AG09319 (cell line): ENCODE measurements around the gene TK1.

Experiments
- DNase-seq: peaks from one replicate; pipeline ENCODE4 v3.0.0-alpha.2; 2010; ENCODE audit warnings: low read depth; ENCODE audit errors: extremely low read depth
- TF ChIP-seq, protein P1 (sequence below): IDR thresholded peaks from 2 replicates; pipeline ENCODE4 v1.5.1; 2011; ENCODE audit warnings: low read depth, mild to moderate bottlenecking, inconsistent platforms, low read length, moderate library complexity

Gene TK1

DNA sequence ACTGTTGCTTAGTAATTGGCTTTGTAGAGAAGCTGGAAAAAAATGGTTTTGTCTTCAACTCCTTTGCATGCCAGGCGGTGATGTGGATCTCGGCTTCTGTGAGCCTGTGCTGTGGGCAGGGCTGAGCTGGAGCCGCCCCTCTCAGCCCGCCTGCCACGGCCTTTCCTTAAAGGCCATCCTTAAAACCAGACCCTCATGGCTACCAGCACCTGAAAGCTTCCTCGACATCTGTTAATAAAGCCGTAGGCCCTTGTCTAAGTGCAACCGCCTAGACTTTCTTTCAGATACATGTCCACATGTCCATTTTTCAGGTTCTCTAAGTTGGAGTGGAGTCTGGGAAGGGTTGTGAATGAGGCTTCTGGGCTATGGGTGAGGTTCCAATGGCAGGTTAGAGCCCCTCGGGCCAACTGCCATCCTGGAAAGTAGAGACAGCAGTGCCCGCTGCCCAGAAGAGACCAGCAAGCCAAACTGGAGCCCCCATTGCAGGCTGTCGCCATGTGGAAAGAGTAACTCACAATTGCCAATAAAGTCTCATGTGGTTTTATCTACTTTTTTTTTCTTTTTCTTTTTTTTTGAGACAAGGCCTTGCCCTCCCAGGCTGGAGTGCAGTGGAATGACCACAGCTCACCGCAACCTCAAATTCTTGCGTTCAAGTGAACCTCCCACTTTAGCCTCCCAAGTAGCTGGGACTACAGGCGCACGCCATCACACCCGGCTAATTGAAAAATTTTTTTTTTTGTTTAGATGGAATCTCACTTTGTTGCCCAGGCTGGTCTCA lies 38.4 kb upstream of the TK1 start:
- TF ChIP-seq, protein P1, sequence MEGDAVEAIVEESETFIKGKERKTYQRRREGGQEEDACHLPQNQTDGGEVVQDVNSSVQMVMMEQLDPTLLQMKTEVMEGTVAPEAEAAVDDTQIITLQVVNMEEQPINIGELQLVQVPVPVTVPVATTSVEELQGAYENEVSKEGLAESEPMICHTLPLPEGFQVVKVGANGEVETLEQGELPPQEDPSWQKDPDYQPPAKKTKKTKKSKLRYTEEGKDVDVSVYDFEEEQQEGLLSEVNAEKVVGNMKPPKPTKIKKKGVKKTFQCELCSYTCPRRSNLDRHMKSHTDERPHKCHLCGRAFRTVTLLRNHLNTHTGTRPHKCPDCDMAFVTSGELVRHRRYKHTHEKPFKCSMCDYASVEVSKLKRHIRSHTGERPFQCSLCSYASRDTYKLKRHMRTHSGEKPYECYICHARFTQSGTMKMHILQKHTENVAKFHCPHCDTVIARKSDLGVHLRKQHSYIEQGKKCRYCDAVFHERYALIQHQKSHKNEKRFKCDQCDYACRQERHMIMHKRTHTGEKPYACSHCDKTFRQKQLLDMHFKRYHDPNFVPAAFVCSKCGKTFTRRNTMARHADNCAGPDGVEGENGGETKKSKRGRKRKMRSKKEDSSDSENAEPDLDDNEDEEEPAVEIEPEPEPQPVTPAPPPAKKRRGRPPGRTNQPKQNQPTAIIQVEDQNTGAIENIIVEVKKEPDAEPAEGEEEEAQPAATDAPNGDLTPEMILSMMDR, result no peak
- DNase-seq, result no peak

DNA sequence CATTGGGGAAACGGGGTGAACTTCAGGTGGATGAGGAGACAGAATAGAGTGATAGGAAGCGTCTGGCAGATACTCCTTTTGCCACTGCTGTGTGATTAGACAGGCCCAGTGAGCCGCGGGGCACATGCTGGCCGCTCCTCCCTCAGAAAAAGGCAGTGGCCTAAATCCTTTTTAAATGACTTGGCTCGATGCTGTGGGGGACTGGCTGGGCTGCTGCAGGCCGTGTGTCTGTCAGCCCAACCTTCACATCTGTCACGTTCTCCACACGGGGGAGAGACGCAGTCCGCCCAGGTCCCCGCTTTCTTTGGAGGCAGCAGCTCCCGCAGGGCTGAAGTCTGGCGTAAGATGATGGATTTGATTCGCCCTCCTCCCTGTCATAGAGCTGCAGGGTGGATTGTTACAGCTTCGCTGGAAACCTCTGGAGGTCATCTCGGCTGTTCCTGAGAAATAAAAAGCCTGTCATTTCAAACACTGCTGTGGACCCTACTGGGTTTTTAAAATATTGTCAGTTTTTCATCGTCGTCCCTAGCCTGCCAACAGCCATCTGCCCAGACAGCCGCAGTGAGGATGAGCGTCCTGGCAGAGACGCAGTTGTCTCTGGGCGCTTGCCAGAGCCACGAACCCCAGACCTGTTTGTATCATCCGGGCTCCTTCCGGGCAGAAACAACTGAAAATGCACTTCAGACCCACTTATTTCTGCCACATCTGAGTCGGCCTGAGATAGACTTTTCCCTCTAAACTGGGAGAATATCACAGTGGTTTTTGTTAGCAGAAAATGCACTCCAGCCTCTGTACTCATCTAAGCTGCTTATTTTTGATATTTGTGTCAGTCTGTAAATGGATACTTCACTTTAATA lies 37.6 kb upstream of the TK1 start:
- TF ChIP-seq, protein P1, result no peak
- DNase-seq, result no peak

DNA sequence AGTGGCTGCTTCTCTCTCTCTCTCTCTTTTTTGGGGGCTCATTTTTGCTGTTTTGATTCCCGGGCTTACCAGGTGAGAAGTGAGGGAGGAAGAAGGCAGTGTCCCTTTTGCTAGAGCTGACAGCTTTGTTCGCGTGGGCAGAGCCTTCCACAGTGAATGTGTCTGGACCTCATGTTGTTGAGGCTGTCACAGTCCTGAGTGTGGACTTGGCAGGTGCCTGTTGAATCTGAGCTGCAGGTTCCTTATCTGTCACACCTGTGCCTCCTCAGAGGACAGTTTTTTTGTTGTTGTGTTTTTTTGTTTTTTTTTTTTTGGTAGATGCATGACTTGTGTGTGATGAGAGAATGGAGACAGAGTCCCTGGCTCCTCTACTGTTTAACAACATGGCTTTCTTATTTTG lies 36.9 kb upstream of the TK1 start:
- TF ChIP-seq, protein P1, result no peak
- DNase-seq, result no peak

DNA sequence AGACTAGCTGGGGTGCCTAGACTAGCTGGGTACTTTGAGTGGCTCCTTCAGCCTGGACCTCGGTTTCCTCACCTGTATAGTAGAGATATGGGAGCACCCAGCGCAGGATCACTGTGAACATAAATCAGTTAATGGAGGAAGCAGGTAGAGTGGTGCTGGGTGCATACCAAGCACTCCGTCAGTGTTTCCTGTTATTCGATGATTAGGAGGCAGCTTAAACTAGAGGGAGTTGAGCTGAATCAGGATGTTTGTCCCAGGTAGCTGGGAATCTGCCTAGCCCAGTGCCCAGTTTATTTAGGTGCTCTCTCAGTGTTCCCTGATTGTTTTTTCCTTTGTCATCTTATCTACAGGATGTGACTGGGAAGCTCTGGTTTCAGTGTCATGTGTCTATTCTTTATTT lies 36.2 kb upstream of the TK1 start:
- no peak for DNase-seq
- TF ChIP-seq, protein P1, result no peak

DNA sequence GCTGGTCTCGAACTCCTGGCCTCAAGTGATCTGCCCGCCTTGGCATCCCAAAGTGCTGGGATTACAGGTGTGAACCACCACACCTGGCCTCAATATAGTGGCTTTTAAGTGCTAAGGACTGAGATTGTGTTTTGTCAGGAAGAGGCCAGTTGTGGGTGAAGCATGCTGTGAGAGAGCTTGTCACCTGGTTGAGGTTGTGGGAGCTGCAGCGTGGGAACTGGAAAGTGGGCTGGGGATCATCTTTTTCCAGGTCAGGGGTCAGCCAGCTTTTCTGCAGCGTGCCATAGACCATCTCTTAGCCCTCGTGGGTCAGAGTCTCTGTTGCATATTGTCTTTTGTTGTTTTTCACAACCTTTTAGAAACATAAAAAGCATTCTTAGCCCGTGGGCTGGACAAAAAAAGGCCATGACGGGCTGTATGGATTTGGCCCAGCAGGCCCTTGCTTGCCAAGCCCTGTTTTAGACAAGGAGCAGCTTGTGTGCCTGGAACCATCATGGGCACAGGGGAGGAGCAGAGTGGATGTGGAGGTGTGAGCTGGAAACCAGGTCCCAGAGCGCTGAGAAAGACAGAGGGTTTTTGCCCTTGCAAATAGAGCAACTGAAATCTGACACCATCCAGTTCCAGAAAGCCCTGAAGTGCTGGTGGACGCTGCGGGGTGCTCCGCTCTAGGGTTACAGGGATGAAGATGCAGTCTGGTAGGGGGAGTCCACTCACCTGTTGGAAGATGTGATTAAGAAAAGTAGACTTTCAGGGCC lies 32.7 kb upstream of the TK1 start:
- DNase-seq, result no peak

DNA sequence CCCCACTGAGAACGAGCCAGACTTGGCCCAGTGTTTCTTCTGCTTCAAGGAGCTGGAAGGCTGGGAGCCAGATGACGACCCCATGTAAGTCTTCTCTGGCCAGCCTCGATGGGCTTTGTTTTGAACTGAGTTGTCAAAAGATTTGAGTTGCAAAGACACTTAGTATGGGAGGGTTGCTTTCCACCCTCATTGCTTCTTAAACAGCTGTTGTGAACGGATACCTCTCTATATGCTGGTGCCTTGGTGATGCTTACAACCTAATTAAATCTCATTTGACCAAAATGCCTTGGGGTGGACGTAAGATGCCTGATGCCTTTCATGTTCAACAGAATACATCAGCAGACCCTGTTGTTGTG lies 27.8 kb upstream of the TK1 start:
- no peak for DNase-seq
- TF ChIP-seq, protein P1, result no peak

More for the DNA sequence above, 32.7 kb upstream of the TK1 start:
- TF ChIP-seq, protein P1, result no peak
